ENCODE measurements around the gene ZNF93.
"Not testable (repeated sequence)": the region's sequence is repeated elsewhere in the genome, so short reads cannot be mapped to it uniquely, and the experiment has no call there.

The ZNF93 gene

DNA sequence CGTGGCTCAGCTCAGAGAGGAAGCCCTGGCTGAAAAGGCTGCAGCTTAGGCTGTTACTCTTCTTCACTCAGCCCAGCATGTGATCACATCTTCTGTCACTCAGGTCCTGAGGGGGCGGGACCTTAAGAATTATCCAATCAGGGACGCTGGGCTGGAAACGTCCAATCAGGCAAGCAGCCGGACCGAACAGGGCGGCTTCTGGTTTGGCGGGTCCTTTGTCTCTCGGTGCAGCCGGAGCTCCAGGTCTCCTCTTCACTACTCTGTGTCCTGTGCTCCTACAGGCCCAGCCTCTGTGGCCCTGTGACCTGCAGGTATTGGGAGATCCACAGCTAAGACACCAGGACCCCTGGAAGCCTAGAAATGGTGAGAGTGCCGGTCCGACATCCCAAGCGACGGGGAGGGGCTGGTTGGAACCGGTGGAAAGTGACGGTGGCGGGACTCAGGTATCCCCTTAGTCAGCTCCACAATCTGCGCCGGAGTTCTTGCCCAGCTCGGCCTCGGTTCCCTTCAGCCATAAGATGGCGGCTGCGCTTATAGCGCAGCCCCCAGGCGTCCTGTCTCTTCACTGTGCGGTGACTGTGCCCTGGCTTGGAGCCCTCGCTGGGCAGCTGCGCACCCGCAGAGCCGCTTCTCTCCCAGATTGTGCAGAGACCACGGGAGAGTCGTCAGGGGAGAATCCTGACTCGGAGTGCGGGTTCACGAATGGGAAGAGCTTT is at the start of gene ZNF93:
ZNF93 (plus strand) TSS at position 218 of the 716 bp plus-strand sequence; CDS start at position 361, 143 bp downstream.
- DNase-seq (peak; percentile 87), ATAC-seq (peak; percentile 96)

- DNase-seq, ATAC-seq: not testable (repeated sequence)
Measured at GRCh38 chr19:19851740-19852139, 49.0 kb upstream of the ZNF93 start.

- DNase-seq (no peak), ATAC-seq (no peak)
Measured at GRCh38 chr19:19858751-19859150, 42.0 kb upstream of the ZNF93 start.

- peak; percentile 38 for ATAC-seq
- peak; percentile 37 for DNase-seq
Measured at GRCh38 chr19:19860756-19861390, 39.9 kb upstream of the ZNF93 start.

- DNase-seq (peak; percentile 96), ATAC-seq (peak; percentile 99)
Measured at GRCh38 chr19:19865750-19866610, 34.8 kb upstream of the ZNF93 start, which contains the start of gene ZNF253. Gene ZNF253, plus strand, starts transcription at chr19:19865882. Its CDS starts 115 bp downstream, at chr19:19865997.

DNA sequence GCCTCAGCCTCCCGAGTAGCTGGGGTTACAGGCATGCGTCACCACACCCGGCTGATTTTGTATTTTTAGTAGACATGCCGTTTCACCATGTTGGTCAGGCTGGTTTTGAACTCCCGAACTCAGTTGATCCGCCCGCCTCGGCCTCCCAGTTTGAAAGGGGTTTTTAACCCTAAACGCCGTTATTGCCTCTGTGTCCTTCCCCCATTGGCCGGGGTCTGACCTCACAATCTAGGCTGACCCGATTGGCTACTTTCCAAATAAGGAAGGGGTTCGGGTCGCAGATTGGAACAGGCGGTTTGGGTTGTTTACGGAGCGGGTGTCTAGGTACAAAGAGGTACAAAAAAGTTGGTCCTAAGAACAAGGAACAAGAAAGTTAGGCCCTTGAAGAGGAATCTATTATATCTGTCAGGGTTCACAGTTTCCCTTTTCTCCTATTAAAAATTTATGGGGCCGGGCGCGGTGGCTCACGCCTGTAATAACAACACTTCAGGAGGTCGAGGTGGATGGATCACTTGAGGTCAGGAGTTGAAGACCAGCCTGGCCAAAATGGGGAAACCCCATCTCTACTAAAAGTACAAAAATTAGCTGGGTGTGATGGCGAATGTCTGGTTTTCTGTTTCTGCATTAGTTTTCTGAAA is 34.0 kb upstream of the ZNF93 start:
- DNase-seq (peak; percentile 66), ATAC-seq (peak; percentile 31)

GRCh38 chr19:19870086-19870485 is 30.7 kb upstream of the ZNF93 start:
- ATAC-seq, DNase-seq: not testable (repeated sequence)

DNA sequence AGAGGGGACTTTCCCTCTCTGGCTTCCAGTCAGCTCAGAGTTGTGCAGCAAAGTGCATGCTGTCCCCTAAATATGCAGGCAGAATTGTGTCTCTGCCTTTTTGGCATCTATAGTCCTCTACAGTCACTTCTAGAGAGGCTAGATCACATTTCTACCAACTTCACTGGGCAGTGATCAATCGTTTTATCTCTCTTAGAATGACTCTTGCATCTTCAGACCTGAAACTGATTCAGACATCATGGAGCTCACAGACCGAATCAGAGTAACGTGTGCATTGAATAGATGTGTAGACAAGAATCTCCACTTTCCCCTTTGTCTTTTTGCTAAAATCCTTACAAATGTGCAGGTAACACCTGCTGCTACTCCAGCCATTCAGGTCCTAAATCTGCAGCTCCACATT is 28.8 kb upstream of the ZNF93 start:
- ATAC-seq (peak; percentile 43), DNase-seq (no peak)

DNA sequence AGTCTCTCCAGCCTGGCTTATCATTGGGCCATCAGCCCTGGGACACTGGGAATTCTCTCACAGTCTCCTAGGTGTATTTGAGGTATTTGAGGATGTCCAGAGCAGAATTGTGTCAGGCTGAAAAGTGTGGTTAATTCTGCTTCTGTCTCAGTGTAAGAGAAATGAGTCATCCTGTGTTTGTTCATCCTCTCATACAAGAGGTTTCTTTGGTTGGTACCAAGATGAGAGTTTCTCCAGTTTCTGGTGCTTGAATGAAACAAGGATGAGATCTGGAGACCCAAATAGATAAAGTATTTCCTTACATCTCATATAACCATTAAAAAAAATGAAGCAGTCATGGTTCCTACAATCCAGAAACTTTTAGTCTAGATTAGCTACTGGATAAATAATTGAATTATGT is 27.4 kb upstream of the ZNF93 start:
- DNase-seq (no peak), ATAC-seq (no peak)

DNA sequence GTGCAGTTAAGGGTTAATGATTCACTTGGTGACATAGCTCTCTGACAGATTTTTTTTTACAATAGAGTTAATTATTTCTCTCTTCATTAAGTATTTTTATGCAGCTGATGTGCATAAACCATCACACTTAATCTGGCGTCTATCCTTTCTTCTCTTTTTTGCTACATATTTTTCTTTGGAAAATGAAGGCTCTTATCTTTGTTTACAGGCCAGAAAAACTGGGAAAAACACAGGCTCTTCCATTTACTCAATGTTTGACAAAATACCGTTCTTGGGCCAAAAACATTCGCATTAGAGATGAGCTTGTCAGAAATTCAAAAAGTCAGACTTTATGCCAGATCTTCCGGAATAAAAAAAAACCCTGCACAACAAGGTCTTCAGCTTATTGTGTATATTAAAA is 23.0 kb upstream of the ZNF93 start:
- DNase-seq (no peak), ATAC-seq (no peak)

DNA sequence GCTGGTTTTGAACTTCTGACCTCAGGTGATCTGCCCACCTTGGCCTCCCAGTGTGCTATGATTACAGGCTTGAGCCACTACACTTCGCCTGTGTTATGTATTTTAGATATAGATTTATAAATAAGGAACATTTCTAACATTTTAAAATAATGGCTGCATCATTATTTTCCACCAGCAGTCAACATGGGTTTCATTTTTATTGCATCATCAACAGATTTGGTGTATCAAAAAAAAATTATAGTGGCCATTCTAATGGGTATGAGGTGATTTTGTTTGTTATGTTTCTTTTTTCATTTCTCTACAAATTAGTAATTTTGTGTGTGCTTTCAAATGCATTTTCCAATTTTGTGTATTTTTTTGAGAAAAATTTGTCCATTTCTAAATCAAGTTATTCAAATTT is 16.2 kb upstream of the ZNF93 start:
- DNase-seq (no peak), ATAC-seq (no peak)

DNA sequence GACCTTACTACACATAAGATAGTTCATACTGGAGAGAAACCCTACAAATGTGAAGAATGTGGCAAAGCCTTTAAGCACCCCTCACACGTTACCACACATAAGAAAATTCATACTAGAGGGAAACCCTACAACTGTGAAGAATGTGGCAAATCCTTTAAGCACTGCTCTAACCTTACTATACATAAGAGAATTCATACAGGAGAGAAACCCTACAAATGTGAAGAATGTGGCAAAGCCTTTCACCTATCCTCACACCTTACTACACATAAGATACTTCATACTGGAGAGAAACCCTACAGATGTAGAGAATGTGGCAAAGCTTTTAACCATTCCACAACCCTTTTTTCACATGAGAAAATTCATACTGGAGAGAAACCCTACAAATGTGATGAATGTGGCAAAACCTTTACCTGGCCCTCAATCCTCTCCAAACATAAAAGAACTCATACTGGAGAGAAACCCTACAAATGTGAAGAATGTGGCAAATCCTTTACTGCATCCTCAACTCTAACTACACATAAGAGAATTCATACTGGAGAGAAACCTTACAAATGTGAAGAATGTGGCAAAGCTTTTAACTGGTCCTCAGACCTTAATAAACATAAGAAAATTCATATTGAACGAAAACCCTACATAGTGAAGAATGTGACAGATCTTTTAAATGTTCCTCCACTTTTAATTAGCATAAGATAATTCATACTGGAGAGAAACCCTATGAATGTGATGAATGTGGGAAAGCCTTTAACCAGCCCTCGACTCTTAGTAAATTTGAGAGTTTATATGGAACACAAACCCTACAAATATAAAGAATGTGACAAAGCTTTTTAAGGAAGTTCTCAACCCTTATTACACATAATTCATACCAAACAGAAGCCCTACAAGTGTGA is 8.4 kb upstream of the ZNF93 start:
- not testable (repeated sequence) for ATAC-seq, DNase-seq

DNA sequence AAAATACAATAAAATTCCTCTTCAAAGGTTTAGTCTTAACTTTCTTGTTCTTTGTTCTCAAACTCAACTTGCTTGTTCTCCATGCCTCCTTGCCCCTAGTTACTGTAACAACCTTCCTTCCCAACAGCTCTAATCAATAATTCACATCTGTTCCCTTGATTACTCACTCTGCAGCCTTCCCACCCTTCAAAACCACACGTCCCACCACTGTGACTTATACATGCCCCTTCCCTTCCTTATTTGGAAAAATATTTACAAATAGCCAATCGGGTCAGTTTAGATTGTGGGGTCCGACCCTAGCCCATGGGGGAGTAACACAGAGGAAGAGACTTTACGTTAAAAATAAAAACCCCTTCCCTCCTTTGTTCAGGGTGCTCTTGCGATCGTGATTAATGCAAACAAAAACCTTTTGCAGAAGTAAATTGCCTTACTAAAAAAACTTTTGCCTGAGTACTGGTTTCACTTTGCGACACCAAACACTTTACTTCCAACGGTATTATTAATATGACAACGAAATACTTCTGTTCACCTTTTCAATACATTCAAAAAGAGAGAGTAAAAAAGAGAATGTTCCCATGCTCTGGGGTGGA is 512 bp upstream of the ZNF93 start:
- ATAC-seq: peak; percentile 41
- peak; percentile 32 for DNase-seq

GRCh38 chr19:19907551-19907950 is 6.8 kb downstream of the ZNF93 start:
- not testable (repeated sequence) for DNase-seq, ATAC-seq

GRCh38 chr19:19909654-19910053 is 8.9 kb downstream of the ZNF93 start:
- DNase-seq (no peak), ATAC-seq (no peak)

- no peak for DNase-seq
Measured at GRCh38 chr19:19911150-19911549, 10.4 kb downstream of the ZNF93 start.

GRCh38 chr19:19914596-19914995 is 13.8 kb downstream of the ZNF93 start:
- DNase-seq (no peak), ATAC-seq (no peak)

More at GRCh38 chr19:19911150-19911549, 10.4 kb downstream of the ZNF93 start:
- no peak for ATAC-seq

DNA sequence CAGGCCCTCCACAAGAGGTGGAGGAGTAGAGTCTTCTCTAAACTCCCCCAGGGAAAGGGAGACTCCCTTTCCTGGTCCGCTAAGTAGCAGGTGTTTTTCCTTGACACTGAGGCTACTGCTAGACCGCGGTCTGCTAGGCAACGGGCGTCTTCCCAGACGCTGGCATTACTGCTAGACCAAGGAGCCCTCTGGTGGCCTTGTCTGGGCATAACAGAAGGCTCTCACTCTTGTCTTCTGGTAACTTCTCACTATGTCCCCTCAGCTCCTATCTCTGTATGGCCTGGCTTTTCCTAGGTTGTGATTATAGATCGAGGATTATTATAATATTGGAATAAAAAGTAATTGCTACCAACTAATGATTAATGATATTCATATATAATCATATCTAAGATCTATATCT is 29.7 kb downstream of the ZNF93 start:
- ATAC-seq: not testable (repeated sequence)
- DNase-seq: peak; percentile 36

- not testable (repeated sequence) for ATAC-seq, DNase-seq
Measured at GRCh38 chr19:19933432-19934314, 32.9 kb downstream of the ZNF93 start.

Data from stimulated activated naive CD8-positive, alpha-beta T cell treated with anti-CD3 and anti-CD28 coated beads, Interleukin-15, Interleukin-2, amounts not matched to agents 100 U/mL and 50 U/mL, for 24 hours (primary cell).